K562 (cell line): ENCODE data around the gene AMZ1. TPM values are rescaled to one million over a fixed set of nuclear protein-coding genes. Genes with fewer than 3 reads are reported as not detected.

ENCODE experiments used
- ATF1 ChIP-seq, 2 experiments: fragments of 450-650 bp in 1 of 2; IDR thresholded peaks; 2 replicates each; pipeline ENCODE4 v1.6.1; 2016; ENCODE audit warnings: missing compliant biosample characterization in 1 of 2, missing genetic modification characterization in 1 of 2
- CBFA2T3 ChIP-seq: fragments of 450-650 bp; IDR thresholded peaks from 2 replicates; pipeline ENCODE4 v1.6.1; 2017
- CREB1 ChIP-seq, 2 experiments: sonication (generic) in 1 of 2; formaldehyde crosslinking in 1 of 2; IDR thresholded peaks; 2 replicates each; pipeline versions ENCODE4 v1.6.1 to v1.8.0; 2012 to 2022; ENCODE audit warnings: inconsistent platforms in 1 of 2, mild to moderate bottlenecking in 1 of 2, missing genetic modification reagents in 1 of 2, moderate library complexity in 1 of 2
- DPF2 ChIP-seq: fragments of 450-650 bp; IDR thresholded peaks from 2 replicates; pipeline ENCODE4 v1.6.1; 2016
- HNRNPK ChIP-seq: fragments of 200-400 bp; formaldehyde crosslinking; IDR thresholded peaks from one replicate; pipeline ENCODE4 v1.6.1; 2018; ENCODE audit warnings: mild to moderate bottlenecking, low read depth, low read length; ENCODE audit not compliant: poor library complexity, severe bottlenecking
- NRF1 ChIP-seq, 2 experiments: fragments of 450-650 bp; IDR thresholded peaks in 1 of 2; conservative IDR thresholded peaks in 1 of 2; 2 replicates each; pipeline ENCODE4 v1.6.1; 2014; ENCODE audit warnings: mild to moderate bottlenecking in 2 of 2
- POLR2B ChIP-seq: fragments of 450-650 bp; IDR thresholded peaks from 2 replicates; pipeline ENCODE4 v1.6.1; 2018; ENCODE audit warnings: low read depth; ENCODE audit not compliant: partially characterized antibody
- PRMT5 ChIP-seq: sonication (generic); formaldehyde crosslinking; IDR thresholded peaks from 2 replicates; pipeline ENCODE4 v1.5.0; 2020; ENCODE audit warnings: missing genetic modification reagents
- RCOR1 ChIP-seq, 2 experiments: IDR thresholded peaks; 2 replicates each; pipeline ENCODE4 v1.6.1; 2012; ENCODE audit warnings: low read depth in 2 of 2, low read length in 2 of 2, borderline replicate concordance in 1 of 2, improper control_type of control experiment in 1 of 2
- RNF2 ChIP-seq: sonication (generic); IDR thresholded peaks from 2 replicates; pipeline ENCODE4 v1.6.1; 2016
- SIN3A ChIP-seq, 2 experiments: fragments of 150-350 bp in 1 of 2; IDR thresholded peaks; 2 replicates each; pipeline ENCODE4 v1.6.1; 2011 to 2016; ENCODE audit warnings: borderline replicate concordance in 2 of 2, low read depth in 2 of 2, low read length in 2 of 2, mild to moderate bottlenecking in 2 of 2, moderate library complexity in 2 of 2; ENCODE audit not compliant: control insufficient read depth in 1 of 2
- SMAD4 ChIP-seq: fragments of 250-450 bp; sonication (Bioruptor Pico); conservative IDR thresholded peaks from 2 replicates; pipeline ENCODE4 v1.8.0; 2021; ENCODE audit warnings: inconsistent platforms, mild to moderate bottlenecking, moderate library complexity
- USF1 ChIP-seq: sonication (generic); formaldehyde crosslinking; IDR thresholded peaks from 2 replicates; pipeline ENCODE4 v1.9.0; 2022; ENCODE audit warnings: mild to moderate bottlenecking, missing genetic modification reagents
- ZNF609 ChIP-seq: sonication (generic); formaldehyde crosslinking; IDR thresholded peaks from 2 replicates; pipeline ENCODE4 v1.8.1; 2023; ENCODE audit warnings: missing genetic modification reagents, mild to moderate bottlenecking, borderline replicate concordance
- ZNF764 ChIP-seq: fragments of 250-450 bp; sonication (Bioruptor Pico); IDR thresholded peaks from 2 replicates; pipeline ENCODE4 v1.4.0; 2020; ENCODE audit warnings: low read depth, mild to moderate bottlenecking, moderate library complexity
- polyA plus RNA-seq, 8 experiments: library from polyadenylated mRNA; depleted of rRNA in 4 of 8; stranded (reverse) in 5 of 8; unstranded in 3 of 8; fragments of >200 nt; fragmentation: Nextera tagmentation in 2 of 8; fragmentation: Illumina TruSeq in 1 of 8; extraction: Ambion mirVana in 2 of 8; extraction: Trizol in 1 of 8; gene quantifications; 2 replicates each; pipeline versions ENCODE4 v1.2.1 to v1.2.3, GENCODE V29; 2011 to 2014; ENCODE audit warnings: inconsistent platforms in 1 of 8, missing spikeins in 1 of 8
- total RNA-seq, 7 experiments: library from RNA; depleted of rRNA in 6 of 7; stranded (reverse); fragments of >200 nt in 6 of 7; fragmentation: Illumina TruSeq in 2 of 7; extraction: Trizol in 2 of 7; gene quantifications; 2 replicates each; pipeline versions ENCODE4 v1.2.1 to v1.2.3, GENCODE V29; 2011 to 2021; ENCODE audit warnings: low replicate concordance in 1 of 7
- TF ChIP-seq, protein P1 (sequence below): fragments of 450-650 bp; IDR thresholded peaks from 2 replicates; pipeline ENCODE4 v1.6.1; 2016; ENCODE audit warnings: mild to moderate bottlenecking
- TF ChIP-seq, protein P2 (sequence below): sonication (generic); formaldehyde crosslinking; IDR thresholded peaks from 2 replicates; pipeline ENCODE4 v1.8.0; 2022; ENCODE audit warnings: mild to moderate bottlenecking, missing genetic modification reagents

The AMZ1 gene
- total and polyA plus RNA-seq, 9 of the 15 experiments (the other 6 are each of a cell fraction or from before 2014, with no cell fraction given) = not detected

DNA sequence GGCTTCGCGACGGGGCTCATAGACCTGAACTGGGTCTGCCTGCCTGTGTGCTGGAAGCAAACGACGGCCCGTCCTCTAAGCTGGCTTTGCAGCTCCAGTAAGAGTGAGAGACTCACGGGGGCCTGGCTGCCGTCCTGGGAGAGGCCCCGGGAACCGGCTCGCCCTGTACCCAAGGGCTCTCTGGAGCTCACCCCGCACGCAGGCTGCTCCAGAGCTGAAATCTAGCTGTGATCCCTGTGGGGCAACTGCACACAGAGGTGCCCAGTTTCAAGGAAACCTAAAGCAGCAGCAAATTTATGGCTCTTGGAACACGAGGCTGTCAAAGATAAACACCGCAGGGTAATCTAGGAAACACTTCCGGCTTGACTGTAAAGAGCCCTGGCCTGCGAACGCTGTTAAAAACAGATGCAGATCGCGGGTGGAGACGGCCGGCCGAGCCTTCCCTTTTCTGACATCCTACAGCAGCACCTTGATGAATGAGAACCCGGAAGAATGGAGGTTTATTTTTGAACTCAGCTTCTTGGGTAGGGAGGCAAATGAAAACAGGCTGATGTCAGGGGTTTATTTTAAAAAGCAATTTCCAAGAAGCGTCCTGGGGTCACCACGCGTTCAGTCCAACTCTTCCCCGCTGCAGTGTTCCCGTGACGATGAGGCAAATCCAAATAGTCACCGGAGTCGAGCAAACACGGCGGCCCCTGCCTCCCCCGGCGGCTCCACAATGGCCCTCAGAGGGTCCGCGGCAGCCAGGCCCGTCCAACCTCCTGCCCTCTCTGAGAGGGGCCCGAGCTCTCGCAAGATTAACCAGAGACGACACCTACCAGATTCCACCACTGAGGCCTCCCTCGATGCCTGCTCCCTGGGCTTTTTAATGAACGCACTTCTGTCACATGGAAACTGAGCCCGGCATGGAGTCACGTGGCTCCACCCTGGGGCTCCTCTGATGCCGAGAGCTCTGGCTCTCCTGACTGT, 29.6 kb downstream of the AMZ1 start (continued):
- TF ChIP-seq ZNF609 (CRISPR knock-in tag) (no peak), HNRNPK (no peak), SMAD4 (CRISPR knock-in tag) (peak; percentile 91), RNF2 (peak; percentile 87), DPF2 (peak; percentile 88), RCOR1 (IDR thresholded peaks at IDR 0.05; ENCODE audit: borderline replicate concordance in 1 of 2, low read depth in 2 of 2, low read length in 2 of 2) (peak in 1 of 2 experiments; percentile 80; a peak in 1 of 4 replicates), ZNF764 (CRISPR knock-in tag) (no peak), ATF1 (CRISPR knock-in tag; IDR thresholded peaks at IDR 0.05) (no peak), ATF1 (tag; IDR thresholded peaks at IDR 0.05) (peak; percentile 64; the same call in 1 of the 2 replicates), USF1 (CRISPR knock-in tag) (peak; percentile 31; the same call in 1 of the 2 replicates), NRF1 (conservative IDR thresholded peaks at IDR 0.05 in 1 of 2, IDR thresholded peaks at IDR 0.05 in 1 of 2) (0 out of 4 replicates have a peak, but pooled peaks have one; percentile 11 to 24), CREB1 (IDR thresholded peaks at IDR 0.05) (no peak), CREB1 (CRISPR knock-in tag; IDR thresholded peaks at IDR 0.05) (peak; percentile 49; the same call in 1 of the 2 replicates), PRMT5 (no peak), CBFA2T3 (peak; percentile 89), SIN3A (IDR thresholded peaks at IDR 0.05; ENCODE audit: borderline replicate concordance in 2 of 2, control insufficient read depth in 1 of 2, low read depth in 2 of 2, low read length in 2 of 2) (peak in 1 of 2 experiments; percentile 57; a peak in 1 of 4 replicates), POLR2B (no peak)
- TF ChIP-seq, protein P1, sequence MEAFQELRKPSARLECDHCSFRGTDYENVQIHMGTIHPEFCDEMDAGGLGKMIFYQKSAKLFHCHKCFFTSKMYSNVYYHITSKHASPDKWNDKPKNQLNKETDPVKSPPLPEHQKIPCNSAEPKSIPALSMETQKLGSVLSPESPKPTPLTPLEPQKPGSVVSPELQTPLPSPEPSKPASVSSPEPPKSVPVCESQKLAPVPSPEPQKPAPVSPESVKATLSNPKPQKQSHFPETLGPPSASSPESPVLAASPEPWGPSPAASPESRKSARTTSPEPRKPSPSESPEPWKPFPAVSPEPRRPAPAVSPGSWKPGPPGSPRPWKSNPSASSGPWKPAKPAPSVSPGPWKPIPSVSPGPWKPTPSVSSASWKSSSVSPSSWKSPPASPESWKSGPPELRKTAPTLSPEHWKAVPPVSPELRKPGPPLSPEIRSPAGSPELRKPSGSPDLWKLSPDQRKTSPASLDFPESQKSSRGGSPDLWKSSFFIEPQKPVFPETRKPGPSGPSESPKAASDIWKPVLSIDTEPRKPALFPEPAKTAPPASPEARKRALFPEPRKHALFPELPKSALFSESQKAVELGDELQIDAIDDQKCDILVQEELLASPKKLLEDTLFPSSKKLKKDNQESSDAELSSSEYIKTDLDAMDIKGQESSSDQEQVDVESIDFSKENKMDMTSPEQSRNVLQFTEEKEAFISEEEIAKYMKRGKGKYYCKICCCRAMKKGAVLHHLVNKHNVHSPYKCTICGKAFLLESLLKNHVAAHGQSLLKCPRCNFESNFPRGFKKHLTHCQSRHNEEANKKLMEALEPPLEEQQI = no peak
- TF ChIP-seq, protein P2, sequence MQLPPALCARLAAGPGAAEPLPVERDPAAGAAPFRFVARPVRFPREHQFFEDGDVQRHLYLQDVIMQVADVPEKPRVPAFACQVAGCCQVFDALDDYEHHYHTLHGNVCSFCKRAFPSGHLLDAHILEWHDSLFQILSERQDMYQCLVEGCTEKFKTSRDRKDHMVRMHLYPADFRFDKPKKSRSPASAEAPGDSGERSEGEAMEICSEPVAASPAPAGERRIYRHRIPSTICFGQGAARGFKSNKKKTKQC (CRISPR knock-in tag) = 0 out of 2 replicates have a peak, but pooled peaks have one; percentile 17
